Endometrium (tissue), 2 donors: ENCODE results near the gene MAP3K10.

Experiments used
- FAIRE-seq: peaks from 2 replicates; lab custom pipeline; 2012; peaks lifted over from hg19 to GRCh38; lab: Jason Lieb, UNC
- donor health status: control.
- donor health status: control.

The MAP3K10 gene

GRCh38 chr19:40233811-40234389 lies 42.7 kb downstream of the MAP3K10 start:
- no peak for FAIRE-seq

- no peak for FAIRE-seq
Measured at GRCh38 chr19:40234429-40235237, 43.4 kb downstream of the MAP3K10 start.

GRCh38 chr19:40235238-40236025 lies 44.2 kb downstream of the MAP3K10 start:
- FAIRE-seq = no peak

- no peak for FAIRE-seq
Measured at GRCh38 chr19:40236026-40236355, 44.8 kb downstream of the MAP3K10 start.

GRCh38 chr19:40236366-40236765 lies 45.1 kb downstream of the MAP3K10 start:
- FAIRE-seq = no peak

- no peak for FAIRE-seq
Measured at GRCh38 chr19:40237791-40238190, 46.6 kb downstream of the MAP3K10 start.

- no peak for FAIRE-seq
Measured at GRCh38 chr19:40238775-40239174, 47.5 kb downstream of the MAP3K10 start.

- no peak for FAIRE-seq
Measured at GRCh38 chr19:40239415-40240226, 48.4 kb downstream of the MAP3K10 start.

GRCh38 chr19:40240332-40240731 lies 49.1 kb downstream of the MAP3K10 start:
- FAIRE-seq = no peak

GRCh38 chr19:40241125-40241808 lies 50.0 kb downstream of the MAP3K10 start:
- no peak for FAIRE-seq

- no peak for FAIRE-seq
Measured at GRCh38 chr19:40241809-40242384, 50.7 kb downstream of the MAP3K10 start.

- no peak for FAIRE-seq
Measured at GRCh38 chr19:40242480-40242879, 51.3 kb downstream of the MAP3K10 start.

GRCh38 chr19:40243181-40243580 lies 52.0 kb downstream of the MAP3K10 start:
- no peak for FAIRE-seq

- FAIRE-seq = no peak
Measured at GRCh38 chr19:40244579-40245317, 53.5 kb downstream of the MAP3K10 start.

GRCh38 chr19:40245506-40246128 lies 54.4 kb downstream of the MAP3K10 start:
- FAIRE-seq = no peak

- no peak for FAIRE-seq
Measured at GRCh38 chr19:40246292-40247073, 55.3 kb downstream of the MAP3K10 start.

GRCh38 chr19:40247178-40247577 lies 56.0 kb downstream of the MAP3K10 start:
- no peak for FAIRE-seq

GRCh38 chr19:40247735-40248262 lies 56.6 kb downstream of the MAP3K10 start:
- FAIRE-seq = no peak

GRCh38 chr19:40249201-40249600 lies 58.0 kb downstream of the MAP3K10 start:
- no peak for FAIRE-seq
